Mammary epithelial cell (primary cell): ENCODE measurements around the gene NMT1.

Experiments
- CTCF ChIP-seq, 2 donors: IDR thresholded peaks in 1 of 2; conservative IDR thresholded peaks in 1 of 2; 2 replicates each; pipeline ENCODE4 v1.5.1; 2011 to 2012; ENCODE audit warnings: inconsistent platforms in 2 of 2, low read length in 2 of 2, mild to moderate bottlenecking in 2 of 2, control low read depth in 1 of 2, low read depth in 1 of 2; ENCODE audit not compliant: insufficient read depth in 1 of 2; ENCODE audit errors: extremely low read depth in 1 of 2
- EZH2 ChIP-seq: IDR thresholded peaks from 2 replicates; pipeline ENCODE4 v1.6.1; 2012; ENCODE audit warnings: low read length, inconsistent platforms, borderline replicate concordance

DNA sequence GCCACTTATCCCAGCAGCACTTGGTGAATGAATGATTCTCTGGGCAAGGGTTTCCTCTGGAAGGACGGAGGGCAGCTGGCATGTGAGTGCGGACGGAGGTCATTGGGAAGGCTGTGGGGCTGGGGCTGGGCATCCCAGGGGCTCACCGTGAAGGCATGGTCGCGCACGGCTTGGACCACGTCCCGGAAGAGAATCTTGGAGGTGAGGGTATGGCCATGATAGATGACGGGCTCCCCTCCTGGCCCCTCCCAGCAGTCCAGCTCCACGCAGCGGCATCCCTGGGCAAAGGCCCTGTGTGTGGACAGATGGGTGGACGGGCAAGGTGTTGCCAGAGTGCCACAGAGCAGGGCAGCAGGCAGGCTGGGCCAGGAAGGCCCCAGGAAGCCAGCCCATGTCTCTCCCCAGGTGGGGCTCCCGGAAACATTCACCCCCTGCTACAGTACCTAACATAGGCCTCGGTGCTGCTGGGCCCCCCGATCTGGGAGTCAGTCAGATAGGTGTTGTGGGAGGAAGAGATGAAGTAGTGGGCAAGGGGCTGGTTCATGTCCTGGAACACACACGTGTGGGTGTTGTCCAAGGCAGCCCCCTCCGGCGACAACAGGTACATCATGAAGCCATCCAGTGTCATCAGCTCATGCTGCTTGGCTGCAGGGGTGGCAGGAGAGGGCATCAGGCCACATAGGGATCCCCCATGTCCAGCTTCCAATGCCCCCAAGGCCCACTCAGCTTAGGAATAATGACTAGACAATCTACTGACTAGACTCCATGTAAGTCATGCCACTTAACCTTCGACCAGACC is 56.9 kb downstream of the NMT1 start:
- TF ChIP-seq CTCF (conservative IDR thresholded peaks at IDR 0.05 in 1 of 2, IDR thresholded peaks at IDR 0.05 in 1 of 2; ENCODE audit: extremely low read depth in 1 of 2, insufficient read depth in 1 of 2, low read depth in 1 of 2, low read length in 2 of 2) (no peak), EZH2 (no peak)
